GM19452 (cell line): ENCODE data around the gene S100A7A.
"Not testable (repeated sequence)": the region's sequence is repeated elsewhere in the genome, so short reads cannot be mapped to it uniquely, and the experiment has no call there.

Experiments
- ATAC-seq: cut with Tn5 transposase; IDR thresholded peaks from one replicate; pipeline ENCODE4 v1.9.1; 2021; ENCODE audit not compliant: unreplicated experiment

S100A7A gene

DNA sequence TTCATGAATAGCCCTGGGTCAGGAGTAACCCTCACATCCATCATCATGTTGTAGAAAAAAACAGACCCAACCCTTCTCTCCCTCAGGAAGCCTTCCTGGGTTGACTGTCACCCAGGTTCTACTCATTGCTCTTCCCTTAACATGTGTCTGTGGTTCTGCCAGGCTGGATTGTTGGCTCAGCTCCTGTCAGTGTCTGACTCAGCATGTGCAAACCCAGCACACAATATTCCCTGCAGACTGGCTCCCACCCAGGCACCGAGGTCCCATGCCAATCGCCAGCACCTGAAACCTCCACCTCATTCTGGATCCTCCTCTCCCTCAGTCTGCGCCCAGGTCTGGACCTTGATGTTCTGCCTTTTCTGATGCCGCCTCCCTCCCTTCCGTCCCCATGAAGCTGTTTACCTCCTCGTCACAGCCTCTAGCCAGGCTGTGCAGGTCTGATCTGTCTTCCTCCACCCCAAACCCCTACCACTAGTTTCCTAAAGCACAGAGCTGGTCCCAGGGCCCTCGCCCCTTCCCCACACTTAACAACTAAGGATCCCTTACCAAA is 21.1 kb upstream of the S100A7A start:
- no peak for ATAC-seq

DNA sequence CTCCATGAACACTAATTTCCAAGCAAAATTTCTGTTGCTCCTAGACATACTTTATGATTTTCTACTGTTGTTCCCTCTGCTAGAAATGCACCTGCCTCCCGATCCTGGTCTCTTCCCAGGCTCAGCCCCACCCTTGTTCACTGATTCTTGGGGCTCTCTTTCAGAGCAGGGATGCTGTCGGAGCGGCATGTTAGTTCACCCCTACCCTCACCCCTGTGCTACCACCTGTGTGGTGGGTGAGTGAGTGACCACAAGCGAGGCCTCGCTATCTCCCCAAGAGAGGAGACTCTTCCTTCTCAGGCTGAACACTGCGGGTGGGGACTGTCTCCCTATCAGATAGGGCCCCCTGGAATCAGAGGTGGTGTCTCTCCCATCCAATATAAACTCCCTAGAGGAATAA is 20.5 kb upstream of the S100A7A start:
- no peak for ATAC-seq

DNA sequence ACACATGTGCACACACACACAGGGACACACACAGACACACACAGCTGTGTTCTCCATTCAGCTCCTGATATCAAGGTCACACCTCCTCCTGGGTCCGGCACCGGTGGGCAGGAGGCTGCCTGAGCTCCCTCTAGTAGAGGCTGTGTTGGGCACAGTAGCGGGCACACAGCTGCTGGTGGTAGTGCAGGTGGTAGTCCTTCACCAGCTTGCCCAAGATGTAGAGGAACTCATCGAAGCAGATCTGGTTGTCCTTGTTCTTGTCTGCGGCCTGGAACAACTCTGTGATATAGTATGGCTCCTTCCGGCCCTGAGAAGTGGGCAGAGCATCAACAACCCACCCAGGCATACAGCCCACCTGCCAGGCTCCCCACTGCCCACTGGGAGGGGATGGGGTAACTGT is 19.9 kb upstream of the S100A7A start:
- no peak for ATAC-seq

DNA sequence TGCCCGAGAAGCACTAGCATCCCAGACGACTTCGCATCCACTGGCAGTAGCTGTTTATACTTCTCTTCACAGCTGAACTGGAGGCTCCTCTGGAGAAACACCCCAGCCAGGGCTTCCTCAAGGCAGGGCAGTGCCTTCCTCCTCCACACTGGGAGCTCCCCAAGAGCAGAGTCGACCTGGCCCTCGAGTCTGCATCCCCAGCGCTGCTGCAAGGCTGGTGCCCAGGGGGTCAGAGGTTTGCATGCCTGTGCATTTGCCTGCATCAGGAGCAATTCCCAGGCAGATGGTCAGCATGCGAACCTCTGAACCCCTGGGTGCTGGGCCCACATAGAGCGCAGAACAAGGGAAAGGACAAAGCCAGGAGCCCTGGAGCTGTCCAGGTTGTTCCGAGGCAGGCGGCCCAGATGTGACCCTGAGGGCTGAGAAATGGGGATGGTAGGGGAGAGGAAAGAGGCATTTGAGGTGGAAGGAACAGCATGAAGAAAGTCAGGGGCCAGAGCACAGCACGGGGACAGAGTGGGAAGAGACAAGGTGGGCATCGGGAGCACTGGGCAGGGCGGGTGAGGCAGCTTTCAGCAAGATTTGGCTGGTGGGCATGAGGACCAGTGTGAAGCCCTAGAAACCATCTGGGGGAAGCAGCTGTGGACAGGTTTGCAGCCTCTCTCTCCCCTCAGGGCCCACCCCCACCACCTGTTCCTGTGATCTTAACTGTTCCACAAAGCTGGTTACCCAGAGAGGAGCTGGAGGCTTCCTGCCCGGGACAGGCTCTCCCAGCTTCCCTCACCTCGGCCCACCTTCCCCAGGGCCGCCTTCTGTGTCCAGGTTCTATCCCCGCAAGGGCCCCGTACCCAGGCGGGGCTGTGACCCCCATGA is 19.0 kb upstream of the S100A7A start:
- no peak for ATAC-seq

DNA sequence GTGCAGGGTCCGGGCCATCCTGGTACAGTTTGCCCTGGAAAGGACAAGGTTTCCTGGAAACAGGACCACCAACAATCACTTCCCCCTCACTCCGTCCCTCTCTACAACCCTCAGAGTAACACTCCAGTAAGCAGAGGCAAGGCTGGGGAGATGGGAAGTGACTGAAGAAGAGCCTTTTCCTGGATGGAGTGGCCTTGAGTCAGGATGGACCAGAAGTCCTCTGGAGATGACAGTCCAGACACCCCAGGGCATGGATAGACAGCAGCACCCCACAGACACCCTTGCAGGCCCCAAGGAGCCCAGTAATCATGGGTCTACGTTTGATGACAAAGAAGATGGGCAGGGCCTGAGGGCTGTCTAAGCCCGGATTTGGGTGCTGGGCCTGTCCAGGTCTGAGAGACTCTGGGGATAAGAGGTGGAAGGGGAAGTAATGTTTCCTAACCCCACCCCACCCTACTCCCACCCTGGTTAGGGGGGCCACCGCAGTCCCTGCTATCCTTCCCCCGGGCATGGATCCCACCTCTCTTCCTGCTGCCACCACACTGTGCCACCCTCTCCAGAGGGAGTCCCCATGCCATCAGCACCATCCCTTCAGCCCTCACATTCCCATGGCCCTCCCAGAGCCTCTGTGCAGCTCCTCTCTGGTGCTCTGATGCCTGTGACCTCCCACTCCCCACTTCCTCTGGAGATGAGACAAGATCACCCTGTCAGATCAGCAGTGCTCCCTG is 18.2 kb upstream of the S100A7A start:
- ATAC-seq, result no peak

DNA sequence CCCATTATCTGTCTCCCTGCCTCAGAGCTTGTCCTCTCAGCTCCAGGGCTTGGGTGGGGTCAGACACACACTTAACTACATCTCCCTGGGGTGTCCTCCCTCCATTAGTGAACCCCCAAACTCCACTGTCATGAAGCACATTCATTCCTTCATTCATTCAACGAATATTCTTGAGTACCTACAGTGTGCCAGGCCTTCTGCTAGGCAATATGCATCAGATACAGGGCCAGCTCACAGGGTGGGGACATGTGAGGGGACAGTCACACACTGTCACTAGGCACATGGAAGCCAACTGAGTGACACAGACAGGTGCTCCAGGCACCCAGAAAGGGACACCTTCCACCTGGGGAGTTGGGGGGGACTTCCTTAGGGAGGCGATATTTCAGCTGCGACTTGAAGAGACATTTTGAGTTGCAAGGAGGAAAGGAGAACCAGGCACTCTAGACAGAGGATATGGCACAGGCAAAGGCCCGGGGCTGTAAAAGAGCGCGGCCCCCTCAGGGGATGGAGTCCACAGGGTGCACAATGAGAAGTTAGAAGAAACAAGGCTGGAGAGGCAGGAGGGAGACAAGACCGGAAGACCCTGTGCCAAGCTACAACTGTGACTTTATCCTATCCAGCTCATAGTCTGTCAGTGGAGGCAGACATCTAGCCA is 16.8 kb upstream of the S100A7A start:
- no peak for ATAC-seq

DNA sequence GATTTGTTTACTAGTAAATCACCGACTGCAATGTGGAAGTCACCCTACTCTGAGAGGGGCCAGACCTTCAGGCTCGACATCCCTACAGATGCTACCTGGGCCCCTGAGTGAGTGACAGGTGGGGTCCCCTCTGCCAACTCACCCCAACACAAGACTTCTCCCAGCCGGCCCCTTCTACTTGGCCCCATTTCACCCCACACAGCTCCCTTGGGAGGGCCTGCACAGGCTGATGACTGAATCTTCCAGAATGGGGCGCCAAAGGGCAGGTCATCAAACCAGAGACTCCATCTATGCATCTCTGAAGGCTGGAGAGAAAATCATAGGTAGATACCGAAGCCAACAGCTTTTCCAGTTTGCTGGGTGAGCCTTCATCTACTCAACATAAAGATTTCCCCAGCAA is 16.1 kb upstream of the S100A7A start:
- ATAC-seq, result no peak

DNA sequence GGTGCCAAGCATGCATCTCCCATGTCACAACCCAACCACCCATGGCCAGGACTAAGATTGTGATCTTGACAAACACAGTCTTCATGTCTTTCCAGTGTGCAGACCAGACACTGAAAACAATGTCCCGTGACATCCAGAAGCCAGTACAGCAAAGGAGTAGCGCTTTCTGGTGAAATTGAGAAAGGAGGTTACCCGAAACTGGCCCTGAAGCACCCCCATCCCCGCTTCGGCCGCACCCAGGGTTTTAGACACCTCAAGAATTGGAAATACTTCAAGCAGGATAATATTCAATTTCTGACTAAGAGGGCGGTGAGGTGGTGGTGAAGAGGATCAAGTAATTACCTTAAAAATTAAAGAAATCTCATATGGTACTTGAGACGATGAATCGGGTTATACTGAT is 14.9 kb upstream of the S100A7A start:
- no peak for ATAC-seq

DNA sequence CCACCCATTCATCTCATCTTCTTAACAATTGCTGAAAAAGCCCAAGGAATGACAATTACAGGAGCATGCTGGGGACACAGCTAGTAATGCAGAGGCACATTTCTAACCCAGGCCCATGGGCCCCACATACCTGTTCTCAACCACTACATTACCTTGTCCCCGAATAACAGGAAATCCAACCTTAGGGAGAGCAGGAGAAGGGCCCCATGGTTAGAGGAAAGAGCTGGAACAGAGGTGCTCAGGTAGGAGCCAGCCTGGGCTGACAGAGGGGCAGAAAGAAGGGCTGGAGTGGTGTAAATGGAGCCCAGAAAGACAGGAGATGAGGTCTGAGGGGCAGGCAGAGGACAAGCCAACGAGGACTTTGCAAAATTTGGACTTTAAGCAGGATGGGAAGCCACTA is 14.1 kb upstream of the S100A7A start:
- ATAC-seq, result no peak

DNA sequence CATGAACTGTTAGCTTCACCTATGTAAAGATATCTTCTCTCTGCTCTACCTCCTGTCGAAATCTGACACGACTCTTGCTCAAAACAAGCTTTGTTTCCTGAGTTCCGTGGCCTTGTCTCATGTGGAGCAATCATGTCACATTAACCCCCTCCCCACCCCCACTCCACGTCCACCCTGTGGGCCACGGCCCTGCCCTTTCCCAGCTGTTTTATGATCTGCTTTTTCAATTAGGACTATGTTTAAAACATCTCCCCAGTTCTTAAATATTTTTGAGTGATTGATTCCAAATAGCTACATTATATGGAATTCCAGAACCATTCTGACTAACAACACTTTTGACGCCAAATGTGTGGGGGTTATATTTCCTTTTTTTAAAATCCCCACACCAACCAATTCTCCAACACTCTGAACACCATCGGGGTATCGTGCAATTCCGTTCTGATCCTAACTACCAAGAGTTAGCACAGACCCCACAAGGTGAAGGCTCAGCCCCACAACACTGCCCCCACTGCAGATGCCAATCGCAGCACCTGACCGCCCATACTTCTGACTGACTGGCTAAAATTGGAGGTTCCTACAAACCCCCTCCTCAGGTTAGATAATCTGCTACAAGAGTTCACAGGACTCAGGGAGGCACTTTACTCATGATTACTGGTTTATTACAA is 12.8 kb upstream of the S100A7A start:
- no peak for ATAC-seq

DNA sequence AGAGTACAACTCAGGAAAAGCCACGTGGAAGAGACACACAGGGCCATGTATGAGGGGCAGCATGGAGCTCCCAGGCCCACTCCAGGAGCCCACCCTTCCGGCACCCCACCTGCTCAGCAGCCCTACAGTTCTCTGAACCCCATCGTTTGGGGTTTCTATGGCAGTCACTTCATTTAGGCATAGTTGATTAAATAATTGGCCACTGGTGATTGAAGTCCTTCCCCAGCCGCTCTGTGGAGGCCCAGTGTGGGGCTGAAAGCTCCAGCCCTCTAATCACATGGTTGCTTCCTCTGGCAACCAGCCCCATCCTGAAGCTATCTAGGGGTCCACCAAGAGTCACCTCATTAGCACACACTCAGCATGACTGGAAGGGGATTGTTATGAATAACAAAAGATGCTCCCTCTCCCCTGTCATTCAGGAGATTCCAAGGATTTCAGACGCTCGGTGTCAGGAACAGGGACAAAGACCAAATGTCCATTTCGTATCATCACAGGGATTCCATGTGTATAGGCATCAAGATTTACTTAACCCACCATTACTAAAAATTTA is 12.2 kb upstream of the S100A7A start:
- ATAC-seq, result no peak

DNA sequence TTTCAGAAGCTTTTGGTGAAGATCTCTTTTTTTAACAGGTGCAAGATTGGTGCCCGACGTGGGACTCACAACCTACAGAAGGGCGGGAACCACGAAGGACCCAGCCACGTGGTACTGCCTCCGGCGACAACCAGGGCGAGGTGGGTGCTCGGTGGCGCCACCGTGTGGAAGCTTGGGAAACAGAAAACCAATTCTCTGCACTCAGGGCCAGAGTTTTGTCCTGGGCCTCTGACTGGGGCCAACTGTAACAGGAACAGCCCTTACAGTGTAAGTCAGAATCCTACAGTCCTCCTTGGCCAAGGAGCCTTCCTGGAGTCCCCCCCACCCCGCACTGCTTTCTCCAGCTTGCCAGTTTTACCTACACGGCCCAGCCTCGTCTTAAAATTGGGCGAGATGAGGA is 11.6 kb upstream of the S100A7A start:
- ATAC-seq, result no peak

DNA sequence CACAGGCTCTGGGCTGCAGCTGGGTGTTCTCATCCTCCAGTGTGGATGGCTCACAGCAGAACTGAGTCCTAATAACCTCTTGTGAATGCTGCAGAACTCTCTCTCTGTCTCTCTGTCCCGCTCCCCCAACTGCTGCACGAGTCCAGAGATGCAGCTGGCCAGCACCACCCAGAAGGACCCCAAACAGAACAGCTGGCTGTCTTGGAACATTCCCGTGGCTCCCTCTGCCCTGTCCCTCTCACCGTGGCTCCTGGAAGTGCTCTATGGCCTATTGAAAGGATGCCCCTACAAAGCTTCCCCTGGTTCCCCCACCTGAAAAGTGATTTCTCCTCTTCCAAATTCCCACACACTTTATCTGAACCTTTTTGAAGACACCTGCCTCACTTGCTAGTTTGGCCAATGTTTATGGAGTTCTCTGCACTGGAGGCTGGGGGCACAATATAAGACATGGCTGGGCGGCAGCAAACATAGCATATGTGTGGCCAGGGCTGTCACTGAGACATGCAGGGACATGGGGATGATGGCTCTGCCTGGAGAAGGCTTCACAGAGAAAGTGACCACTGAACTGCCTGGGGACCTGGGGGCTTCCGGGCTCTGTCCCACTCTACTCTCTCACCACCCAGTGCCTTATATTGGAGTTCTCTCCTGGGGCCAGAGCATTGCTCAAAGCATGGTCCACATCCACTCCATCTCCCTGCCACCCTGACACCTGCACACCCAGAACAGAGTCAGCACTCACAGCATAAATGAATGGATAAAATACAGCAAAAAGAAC is 10.3 kb upstream of the S100A7A start:
- not testable (repeated sequence) for ATAC-seq

DNA sequence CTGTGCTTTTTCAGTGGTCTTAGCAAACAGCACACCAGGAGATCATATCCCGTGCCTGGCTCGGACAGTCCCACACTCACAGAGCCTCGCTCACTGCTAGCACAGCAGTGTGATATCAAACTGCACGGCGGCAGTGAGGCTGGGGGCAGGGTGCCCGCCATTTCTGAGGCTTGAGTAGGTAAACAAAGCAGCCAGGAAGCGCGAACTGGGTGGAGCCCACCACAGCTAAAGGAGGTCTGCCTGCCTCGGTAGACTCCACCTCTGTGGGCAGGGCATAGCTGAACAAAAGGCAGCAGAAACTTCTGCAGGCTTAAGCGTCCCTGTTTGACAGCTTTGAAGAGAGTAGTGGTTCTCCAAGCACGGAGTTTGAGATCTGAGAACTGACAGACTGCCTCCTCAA is 9.0 kb upstream of the S100A7A start:
- not testable (repeated sequence) for ATAC-seq

DNA sequence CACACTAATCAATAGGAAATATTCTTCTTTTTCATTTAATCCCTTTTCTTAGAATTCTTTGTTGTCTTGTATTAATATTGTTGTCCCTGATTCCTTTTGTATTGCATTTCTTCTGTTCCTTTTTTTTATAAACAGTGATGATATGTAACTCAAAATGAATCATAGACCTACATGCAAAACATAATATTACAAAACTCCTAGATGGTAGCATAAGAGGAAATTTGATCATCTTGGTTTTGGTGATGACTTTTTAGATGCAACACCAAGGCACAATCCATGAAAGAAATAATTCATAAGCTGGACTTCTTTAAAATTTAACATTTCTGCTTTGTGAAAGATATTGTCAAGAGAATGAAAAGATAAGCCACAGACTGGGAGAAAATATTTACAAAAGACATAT is 2.4 kb upstream of the S100A7A start:
- not testable (repeated sequence) for ATAC-seq

DNA sequence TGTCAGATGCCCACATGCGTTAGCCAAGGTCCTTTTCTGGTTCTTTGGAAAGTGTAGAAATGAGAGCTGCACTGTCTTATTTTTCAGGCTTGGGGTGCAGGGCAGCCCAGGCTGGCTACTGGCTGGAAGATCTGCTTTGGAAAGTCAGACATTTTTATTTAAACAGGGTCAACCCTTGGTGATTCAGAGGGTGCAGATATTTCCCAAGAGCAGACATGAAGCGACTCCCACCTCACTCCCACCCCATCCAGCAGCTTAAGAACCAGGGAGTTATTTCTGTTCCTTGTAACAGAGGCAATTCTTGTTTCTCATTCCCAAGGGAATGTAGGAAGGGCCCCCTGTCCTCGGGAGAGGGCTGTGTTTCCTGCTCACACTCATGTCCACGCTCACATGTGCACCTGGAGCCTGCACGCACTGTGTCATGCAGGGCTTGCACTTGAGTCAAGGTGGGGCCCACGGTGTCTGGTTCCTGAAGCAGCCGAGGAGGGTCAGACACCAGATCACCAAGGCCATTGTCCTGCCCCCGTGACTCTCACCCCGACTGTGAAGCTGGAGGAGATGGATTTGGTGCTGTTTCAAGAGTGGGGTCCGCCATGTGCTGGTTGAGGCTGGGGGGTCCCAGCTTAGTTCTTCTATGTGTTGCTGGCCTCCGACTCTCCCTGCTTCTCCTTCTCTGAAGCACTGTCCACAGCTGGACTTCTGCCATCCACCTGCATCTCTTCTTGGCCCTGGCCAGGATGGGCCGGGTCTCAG is 992 bp downstream of the S100A7A start:
- no peak for ATAC-seq

DNA sequence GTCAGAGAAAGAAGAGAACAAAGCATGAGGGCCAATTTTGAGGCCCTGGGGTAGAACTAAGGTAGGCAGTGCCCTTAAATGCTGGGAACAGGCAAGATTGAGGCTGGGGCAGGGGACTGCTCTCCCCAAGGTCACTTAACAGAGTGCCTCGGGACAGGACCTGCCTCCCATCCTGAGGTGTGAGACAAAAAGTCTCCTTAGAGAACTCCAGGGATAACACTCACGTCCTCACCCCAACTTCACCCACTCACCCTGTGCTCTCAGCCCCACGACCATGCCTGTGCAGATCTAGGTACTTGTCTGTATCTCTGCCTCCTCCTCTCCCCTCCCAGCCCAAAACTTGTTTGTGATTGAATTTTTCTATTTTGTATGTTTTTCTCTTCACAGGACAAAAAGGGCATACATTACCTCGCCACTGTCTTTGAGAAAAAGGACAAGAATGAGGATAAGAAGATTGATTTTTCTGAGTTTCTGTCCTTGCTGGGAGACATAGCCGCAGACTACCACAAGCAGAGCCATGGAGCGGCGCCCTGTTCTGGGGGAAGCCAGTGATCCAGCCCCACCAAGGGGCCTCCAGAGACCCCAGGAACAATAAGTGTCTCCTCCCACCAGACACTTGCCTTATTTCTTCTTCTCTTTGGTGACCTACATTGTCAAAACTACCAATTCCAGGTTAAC is 2.6 kb downstream of the S100A7A start:
- not testable (repeated sequence) for ATAC-seq

DNA sequence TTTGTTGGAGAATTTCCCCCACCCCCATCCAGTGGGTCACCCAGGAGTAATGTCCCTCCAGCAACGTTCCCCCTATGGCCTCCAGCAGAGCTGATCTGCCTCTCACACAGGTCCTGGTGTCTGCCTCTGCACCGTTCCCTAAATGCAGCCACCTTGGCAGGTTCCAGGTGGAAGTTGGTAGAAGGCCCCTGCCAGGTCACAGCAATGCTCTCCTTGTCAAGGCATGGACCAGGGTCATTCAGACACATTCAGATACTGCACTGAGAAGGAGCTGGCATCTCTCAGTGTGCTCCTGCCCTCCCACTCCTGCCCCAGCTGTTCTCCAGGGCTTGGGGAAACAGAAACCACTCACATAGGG is 3.1 kb downstream of the S100A7A start:
- not testable (repeated sequence) for ATAC-seq

DNA sequence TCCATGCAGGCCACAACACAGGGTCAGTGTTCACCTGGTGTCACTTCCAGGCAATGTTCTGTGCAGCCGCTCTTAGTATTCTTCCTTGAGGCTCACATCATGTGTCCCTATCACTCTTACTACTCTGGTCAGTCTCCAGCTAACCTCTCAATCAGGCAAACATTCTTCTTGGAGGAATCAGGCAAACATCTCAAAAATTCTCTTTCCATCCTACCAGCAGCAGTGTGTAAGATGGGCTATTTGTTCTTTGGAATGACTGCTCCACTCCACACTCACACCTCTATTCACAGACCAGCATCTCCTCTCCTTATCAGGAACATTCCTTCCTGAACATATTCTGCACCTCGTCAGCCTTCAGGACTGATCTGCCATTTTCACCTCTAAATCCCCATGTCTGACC is 4.0 kb downstream of the S100A7A start:
- no peak for ATAC-seq
